NCI-H524 treated with DMSO at 0.1 percent for 48 hours (cell line): Measurements from ENCODE around the gene PRR35.
"Not testable (repeated sequence)": the region's sequence is repeated elsewhere in the genome, so short reads cannot be mapped to it uniquely, and the experiment has no call there.

ENCODE experiments used
- DNase-seq: peaks from one replicate; lab custom pipeline; 2025; lab: John Stamatoyannopoulos, UW

The PRR35 gene

GRCh38 chr16:593807-594206 is 33.6 kb downstream of the PRR35 start:
- DNase-seq = no peak

GRCh38 chr16:595094-595528 is 34.9 kb downstream of the PRR35 start:
- DNase-seq = no peak

GRCh38 chr16:595942-596735 is 35.9 kb downstream of the PRR35 start:
- DNase-seq = no peak

- DNase-seq = no peak
Observed at GRCh38 chr16:596736-597060, 36.5 kb downstream of the PRR35 start.

- not testable (repeated sequence) for DNase-seq
Observed at GRCh38 chr16:597655-598054, 37.5 kb downstream of the PRR35 start.

- DNase-seq = no peak
Observed at GRCh38 chr16:598823-599739, 38.9 kb downstream of the PRR35 start.

GRCh38 chr16:600781-601180 is 40.6 kb downstream of the PRR35 start:
- no peak for DNase-seq

- DNase-seq = no peak
Observed at GRCh38 chr16:603933-604332, 43.7 kb downstream of the PRR35 start.

GRCh38 chr16:606656-607307 is 46.6 kb downstream of the PRR35 start:
- peak; percentile 95 for DNase-seq

- no peak for DNase-seq
Observed at GRCh38 chr16:608019-608418, 47.8 kb downstream of the PRR35 start.

- no peak for DNase-seq
Observed at GRCh38 chr16:609316-609715, 49.1 kb downstream of the PRR35 start.

- no peak for DNase-seq
Observed at GRCh38 chr16:609984-610383, 49.8 kb downstream of the PRR35 start.

- no peak for DNase-seq
Observed at GRCh38 chr16:610513-611381, 50.6 kb downstream of the PRR35 start.

GRCh38 chr16:615122-615521 is 54.9 kb downstream of the PRR35 start:
- no peak for DNase-seq
